Measurements from ENCODE around the gene NANS. TPM values are rescaled to one million over a fixed set of nuclear protein-coding genes. Genes with fewer than 3 reads are reported as not detected.
"Not testable (repeated sequence)": the region's sequence is repeated elsewhere in the genome, so short reads cannot be mapped to it uniquely, and the experiment has no call there.

Gene NANS
- total RNA-seq, 2 experiments from 2014 or later = 30.0 to 31.1 TPM

DNA sequence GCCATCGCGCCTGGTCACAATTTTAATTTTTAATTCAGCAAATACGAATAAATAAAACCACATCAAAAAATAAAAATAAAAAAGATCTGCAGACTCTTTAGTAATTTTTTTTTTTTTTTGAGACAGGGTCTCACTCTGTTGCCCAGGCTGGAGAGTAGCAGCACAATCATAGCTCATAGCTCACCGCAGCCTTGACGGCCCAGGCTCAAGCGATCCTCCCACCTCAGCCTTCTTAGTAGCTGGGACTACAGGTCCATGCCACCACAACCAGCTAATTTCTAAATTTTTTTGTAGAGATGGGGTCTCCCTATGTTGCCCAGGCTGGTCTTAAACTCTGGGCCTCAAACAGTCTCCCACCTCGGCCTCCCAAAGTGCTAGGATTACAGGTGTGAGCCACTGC, 14.2 kb downstream of the NANS start:
- Mint-ChIP-seq H3K4me1 (peaks cover 21% of the 10 kb centered on the region), H3K36me3 (peaks cover 13% of the 10 kb centered on the region), H3K9me3 (no peaks in the 10 kb centered on the region), H3K27me3 (no peaks in the 10 kb centered on the region), H3K27ac (no peak overlapping the region), H3K4me3 (no peak overlapping the region)
- ATAC-seq (ENCODE audit: low read depth) (no peak), DNase-seq (no peak)
- POLR2A ChIA-PET = no interaction called here

DNA sequence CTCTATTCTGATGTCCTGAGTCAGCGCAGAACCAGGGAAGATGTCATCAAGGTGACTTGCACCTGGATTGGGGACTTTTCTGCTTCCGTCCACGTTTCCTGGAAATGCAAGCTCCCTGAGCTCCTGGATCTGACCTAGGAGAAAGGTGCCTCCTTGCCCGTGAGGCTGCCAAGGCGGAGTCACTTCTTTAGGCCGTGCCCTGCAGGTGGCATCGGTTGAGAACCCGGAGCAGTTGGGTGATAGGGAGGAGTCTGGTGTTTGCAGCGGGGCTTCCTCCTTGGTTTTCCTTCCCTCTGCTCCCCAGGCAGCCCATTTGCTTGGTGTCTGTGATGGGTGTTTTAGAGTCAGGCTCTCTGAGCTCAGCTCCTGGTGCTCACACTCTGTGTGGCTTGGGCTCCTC, 15.2 kb downstream of the NANS start:
- Mint-ChIP-seq H3K4me3 (no peak overlapping the region), H3K27me3 (no peaks in the 10 kb centered on the region), H3K9me3 (no peaks in the 10 kb centered on the region), H3K27ac (peak overlapping the region; percentile 56), H3K36me3 (peaks cover 10% of the 10 kb centered on the region), H3K4me1 (peaks cover 26% of the 10 kb centered on the region)
- ATAC-seq (ENCODE audit: low read depth) (no peak), DNase-seq (no peak)
- POLR2A ChIA-PET = no interaction called here

DNA sequence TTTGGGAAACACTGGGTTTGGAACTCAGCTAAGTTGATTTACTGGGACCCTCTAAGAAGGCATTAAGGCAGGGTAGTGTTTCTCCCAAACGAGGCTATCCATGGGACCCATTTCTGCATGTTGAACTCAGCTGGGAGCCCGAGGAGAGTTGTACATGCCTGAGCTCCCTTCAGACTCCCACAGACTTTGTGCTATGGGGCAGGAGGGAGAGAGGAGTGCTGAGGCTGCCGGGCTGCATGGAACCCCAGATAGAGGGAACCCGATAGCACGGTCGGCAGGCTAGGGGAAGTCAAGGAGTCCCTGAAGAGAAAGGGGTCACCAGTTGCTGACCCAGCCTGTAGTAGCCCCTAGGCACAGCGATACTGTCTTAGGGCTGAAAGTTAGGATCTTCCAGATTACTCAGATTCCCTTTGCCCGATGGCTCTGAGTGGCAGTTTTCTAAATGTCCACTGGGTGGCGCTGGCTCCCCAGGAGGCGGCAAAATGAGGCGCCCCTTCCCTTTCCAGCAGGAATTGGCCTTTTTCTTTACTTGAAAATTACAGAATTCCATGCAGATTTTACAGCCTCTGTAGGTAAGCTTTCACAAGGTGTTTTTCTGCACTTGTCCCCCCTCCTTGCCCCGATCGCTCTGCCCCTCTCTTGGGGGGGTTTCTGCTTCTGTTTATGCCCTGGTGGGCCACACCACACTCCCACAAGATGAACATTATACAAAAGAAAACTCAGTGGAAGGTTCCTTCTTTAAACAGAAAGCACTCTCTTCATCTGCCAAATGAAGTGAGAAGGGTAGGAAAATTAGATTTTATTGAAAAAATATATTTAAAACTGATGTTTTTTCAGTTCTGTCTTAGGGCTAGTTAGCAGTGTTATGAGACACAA, 17.8 kb downstream of the NANS start:
- Mint-ChIP-seq H3K27ac (peak overlapping the region; percentile 81), H3K4me3 (peak overlapping the region; percentile 47), H3K27me3 (no peaks in the 10 kb centered on the region), H3K36me3 (peaks cover 14% of the 10 kb centered on the region), H3K9me3 (no peaks in the 10 kb centered on the region), H3K4me1 (peaks cover 26% of the 10 kb centered on the region)
- ATAC-seq (ENCODE audit: low read depth) = peak; percentile 23
- POLR2A ChIA-PET = interaction anchor here (1.5 kb wide), 1 partner anchor 181 kb away, joined by 6 read pairs; the partner anchor contains the start of gene TBC1D2
- DNase-seq = peak; percentile 74

DNA sequence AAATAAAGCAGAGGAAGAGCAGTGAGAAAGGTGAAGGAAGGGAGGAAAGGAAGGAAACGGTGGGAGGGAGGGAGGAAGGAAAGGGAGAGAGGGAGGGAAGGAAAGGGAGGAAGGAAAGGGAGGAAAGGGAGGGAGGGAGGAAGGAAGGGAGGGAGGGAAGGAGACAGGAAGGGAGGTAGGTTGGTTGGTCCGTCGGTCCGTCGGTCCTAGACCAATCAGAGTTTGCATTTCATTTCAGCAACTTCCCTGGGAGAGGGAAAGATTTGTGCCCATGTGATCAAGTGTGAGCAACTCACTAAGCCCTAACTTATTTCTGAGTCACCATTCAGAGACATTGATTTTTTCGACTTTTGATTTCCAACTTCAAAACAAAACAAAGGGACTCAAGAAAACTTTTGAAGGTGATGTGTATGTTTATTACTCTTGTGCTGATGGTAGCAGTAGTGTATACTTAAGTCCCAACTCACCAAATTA, 18.8 kb downstream of the NANS start:
- DNase-seq (no peak), ATAC-seq (ENCODE audit: low read depth) (peak; percentile 53)
- Mint-ChIP-seq H3K4me3 (peak overlapping the region; percentile 47), H3K36me3 (peaks cover 17% of the 10 kb centered on the region), H3K9me3 (no peaks in the 10 kb centered on the region), H3K4me1 (peaks cover 22% of the 10 kb centered on the region), H3K27me3 (no peaks in the 10 kb centered on the region), H3K27ac (peak overlapping the region; percentile 81)
- POLR2A ChIA-PET = interaction anchor here (0.5 to 1.2 kb wide), 3 partner anchors 26 to 185 kb away, joined by 3 to 6 read pairs (median 5); partner anchors contain the start of gene TRIM14

DNA sequence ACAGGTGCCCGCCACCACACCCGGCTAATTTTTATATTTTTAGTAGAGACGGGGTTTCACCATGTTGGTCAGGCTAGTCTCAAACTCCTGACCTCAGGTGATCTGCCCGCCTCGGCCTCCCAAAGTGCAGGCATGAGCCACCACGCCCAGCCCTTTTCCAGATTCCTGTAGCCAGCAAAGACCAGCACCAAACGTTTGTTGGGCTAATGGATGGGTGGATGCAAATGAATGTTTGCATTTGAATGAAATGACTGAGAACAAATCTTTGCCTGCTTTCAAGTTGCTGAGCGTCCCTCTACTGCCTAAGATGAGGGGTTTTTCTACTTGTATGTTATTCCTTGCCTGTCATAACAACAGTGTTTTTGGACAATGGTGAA, 20.0 kb downstream of the NANS start:
- H3K27ac Mint-ChIP-seq = peak overlapping the region; percentile 81
- not testable (repeated sequence) for H3K27me3 Mint-ChIP-seq; H3K4me3 Mint-ChIP-seq; ATAC-seq (ENCODE audit: low read depth); H3K9me3 Mint-ChIP-seq; DNase-seq
- H3K4me1 Mint-ChIP-seq = peaks cover 26% of the 10 kb centered on the region
- H3K36me3 Mint-ChIP-seq = peaks cover 17% of the 10 kb centered on the region
- POLR2A ChIA-PET = interaction anchor here (1.0 to 1.5 kb wide), 4 partner anchors 25 to 179 kb away, joined by 3 to 6 read pairs (median 4); partner anchors contain the start of genes TBC1D2 and TRIM14

DNA sequence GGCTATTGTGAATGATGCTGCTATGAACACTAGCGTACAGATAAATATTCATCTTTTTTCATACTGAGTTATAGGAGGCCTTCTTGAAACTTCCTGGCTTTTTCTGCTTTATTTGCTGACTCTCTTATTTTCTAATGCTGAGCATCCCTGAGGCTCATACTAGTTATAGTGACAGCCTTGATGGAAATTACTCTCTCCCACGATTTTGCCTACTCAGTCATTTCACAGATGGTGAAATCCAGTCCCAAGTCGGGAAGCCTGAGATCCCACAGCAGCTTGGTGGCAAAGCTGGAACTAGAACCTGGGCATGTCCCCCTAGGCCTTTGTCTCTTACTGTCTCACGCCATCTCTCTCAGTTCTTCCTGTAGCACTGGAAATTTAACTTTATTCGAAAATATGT, 22.4 kb downstream of the NANS start:
- no peaks in the 10 kb centered on the region for H3K9me3 Mint-ChIP-seq
- ATAC-seq (ENCODE audit: low read depth) (no peak), DNase-seq (no peak)
- H3K27ac Mint-ChIP-seq = no peak overlapping the region
- H3K4me3 Mint-ChIP-seq = no peak overlapping the region
- peaks cover 26% of the 10 kb centered on the region for H3K36me3 Mint-ChIP-seq
- peaks cover 46% of the 10 kb centered on the region for H3K4me1 Mint-ChIP-seq
- no peaks in the 10 kb centered on the region for H3K27me3 Mint-ChIP-seq
- POLR2A ChIA-PET = interaction anchor here (1.3 to 1.4 kb wide), 2 partner anchors 10 to 30 kb away, joined by 3 to 7 read pairs; no protein-coding TSS in a partner anchor

DNA sequence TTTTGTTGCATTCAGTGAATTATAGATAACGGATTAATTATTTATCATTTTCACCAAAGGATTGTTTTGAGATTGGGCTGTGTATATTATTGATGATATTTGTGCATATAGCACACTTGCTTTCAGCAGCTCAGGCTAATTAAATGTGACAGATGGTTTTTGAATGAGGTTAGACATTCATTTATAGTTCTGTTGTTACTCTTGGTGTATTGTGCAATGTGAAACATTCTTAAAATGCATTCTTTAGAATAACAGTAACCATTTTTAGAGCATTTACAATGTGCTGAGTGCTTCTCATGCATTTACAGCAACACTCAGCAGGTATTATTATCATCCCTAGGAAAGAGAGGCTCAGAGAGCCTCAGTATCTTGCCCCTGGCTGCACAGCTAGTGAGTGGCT, 23.8 kb downstream of the NANS start:
- Mint-ChIP-seq H3K27ac (no peak overlapping the region), H3K27me3 (no peaks in the 10 kb centered on the region), H3K9me3 (no peaks in the 10 kb centered on the region), H3K36me3 (peaks cover 28% of the 10 kb centered on the region), H3K4me3 (no peak overlapping the region), H3K4me1 (peaks cover 38% of the 10 kb centered on the region)
- no peak for DNase-seq
- no peak for ATAC-seq (ENCODE audit: low read depth)
- POLR2A ChIA-PET = interaction anchor here (1.5 kb wide), 1 partner anchor 38 kb away, joined by 4 read pairs; no protein-coding TSS in a partner anchor

DNA sequence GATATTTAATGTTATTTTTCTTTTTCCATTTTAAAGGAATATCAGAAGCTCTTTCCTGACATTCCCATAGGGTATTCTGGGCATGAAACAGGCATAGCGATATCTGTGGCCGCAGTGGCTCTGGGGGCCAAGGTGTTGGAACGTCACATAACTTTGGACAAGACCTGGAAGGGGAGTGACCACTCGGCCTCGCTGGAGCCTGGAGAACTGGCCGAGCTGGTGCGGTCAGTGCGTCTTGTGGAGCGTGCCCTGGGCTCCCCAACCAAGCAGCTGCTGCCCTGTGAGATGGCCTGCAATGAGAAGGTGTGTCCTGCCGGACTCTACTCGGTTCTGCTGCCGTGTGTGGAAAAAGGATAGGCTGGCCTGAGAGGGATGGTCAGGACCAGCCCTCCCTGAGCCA, 24.2 kb downstream of the NANS start:
- peaks cover 33% of the 10 kb centered on the region for H3K4me1 Mint-ChIP-seq
- ATAC-seq (ENCODE audit: low read depth) = no peak
- H3K36me3 Mint-ChIP-seq = peaks cover 28% of the 10 kb centered on the region
- H3K9me3 Mint-ChIP-seq = no peaks in the 10 kb centered on the region
- no peak overlapping the region for H3K4me3 Mint-ChIP-seq
- H3K27me3 Mint-ChIP-seq = no peaks in the 10 kb centered on the region
- POLR2A ChIA-PET = interaction anchor here (1.5 kb wide), 1 partner anchor 37 kb away, joined by 4 read pairs; no protein-coding TSS in a partner anchor
- DNase-seq = no peak
- peak overlapping the region; percentile 78 for H3K27ac Mint-ChIP-seq

DNA sequence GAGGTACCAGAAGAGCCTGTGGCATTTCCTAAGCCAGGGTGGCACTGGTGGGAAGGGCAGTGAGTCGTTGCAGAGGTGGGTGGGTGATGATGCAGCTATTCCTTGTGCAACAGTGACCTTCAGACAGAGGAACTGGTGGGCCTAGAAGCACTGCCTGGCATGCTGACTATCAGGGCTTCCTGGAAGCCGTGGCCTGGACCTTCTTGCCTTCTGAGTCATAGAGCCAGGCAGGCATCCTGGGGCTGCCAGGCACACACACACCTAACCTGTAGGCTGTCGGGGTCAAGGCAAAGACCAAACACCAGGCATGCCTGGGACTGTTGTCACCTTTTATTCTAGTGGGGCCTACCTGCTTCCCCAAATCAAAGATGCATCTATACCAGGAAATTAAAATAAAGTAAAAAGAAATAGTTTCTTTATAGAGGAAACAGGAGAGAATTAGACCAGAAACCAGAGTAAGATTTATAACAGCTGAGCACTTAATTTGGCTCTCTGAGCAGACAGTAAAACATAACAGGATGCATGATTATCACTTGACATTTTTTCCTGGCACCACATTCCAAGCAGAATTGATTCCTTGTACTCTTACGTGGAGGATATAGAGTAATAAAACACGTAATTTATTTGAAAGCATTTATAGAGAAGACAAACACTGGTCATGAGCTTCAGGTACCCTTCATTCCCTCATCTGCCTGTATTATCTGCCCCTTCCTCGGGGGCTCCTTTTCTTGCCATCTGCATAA, 25.1 kb downstream of the NANS start:
- peaks cover 33% of the 10 kb centered on the region for H3K4me1 Mint-ChIP-seq
- no peak for DNase-seq
- H3K36me3 Mint-ChIP-seq = peaks cover 33% of the 10 kb centered on the region
- peak; percentile 85 for ATAC-seq (ENCODE audit: low read depth)
- H3K27me3 Mint-ChIP-seq = no peaks in the 10 kb centered on the region
- POLR2A ChIA-PET = interaction anchor here (0.7 to 1.5 kb wide), 4 partner anchors 20 to 174 kb away, joined by 3 to 4 read pairs (median 3); partner anchors contain the start of gene TBC1D2
- H3K27ac Mint-ChIP-seq = peak overlapping the region; percentile 78
- no peaks in the 10 kb centered on the region for H3K9me3 Mint-ChIP-seq
- H3K4me3 Mint-ChIP-seq = no peak overlapping the region

DNA sequence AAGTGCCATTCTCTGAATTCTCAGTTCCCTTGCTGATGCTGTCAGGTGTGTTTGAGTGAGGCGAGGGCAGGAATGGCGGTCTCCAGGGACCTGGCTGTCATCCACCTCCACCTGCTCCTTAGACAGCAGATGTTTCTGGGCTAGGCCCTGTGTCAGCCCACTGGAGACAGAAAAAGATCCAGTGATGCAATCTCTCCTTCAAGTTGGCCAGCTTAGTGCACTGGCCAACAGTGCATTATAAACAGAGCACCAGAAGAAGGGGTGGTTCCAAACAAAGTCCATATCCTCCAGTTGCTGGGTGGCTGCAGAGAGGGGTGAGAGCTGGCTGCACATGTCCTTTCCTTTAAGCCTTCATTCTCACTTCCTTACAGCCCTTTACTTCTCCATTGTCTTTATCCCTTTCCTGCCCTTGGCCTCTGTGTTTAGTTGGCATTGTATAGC, 26.5 kb downstream of the NANS start:
- Mint-ChIP-seq H3K9me3 (no peaks in the 10 kb centered on the region), H3K4me1 (peaks cover 34% of the 10 kb centered on the region), H3K4me3 (no peak overlapping the region), H3K27me3 (no peaks in the 10 kb centered on the region), H3K27ac (peak overlapping the region; percentile 71), H3K36me3 (peaks cover 32% of the 10 kb centered on the region)
- no peak for ATAC-seq (ENCODE audit: low read depth)
- POLR2A ChIA-PET = interaction anchor here (0.5 to 1.2 kb wide), 2 partner anchors 26 to 41 kb away, joined by 3 to 5 read pairs; no protein-coding TSS in a partner anchor
- no peak for DNase-seq

DNA sequence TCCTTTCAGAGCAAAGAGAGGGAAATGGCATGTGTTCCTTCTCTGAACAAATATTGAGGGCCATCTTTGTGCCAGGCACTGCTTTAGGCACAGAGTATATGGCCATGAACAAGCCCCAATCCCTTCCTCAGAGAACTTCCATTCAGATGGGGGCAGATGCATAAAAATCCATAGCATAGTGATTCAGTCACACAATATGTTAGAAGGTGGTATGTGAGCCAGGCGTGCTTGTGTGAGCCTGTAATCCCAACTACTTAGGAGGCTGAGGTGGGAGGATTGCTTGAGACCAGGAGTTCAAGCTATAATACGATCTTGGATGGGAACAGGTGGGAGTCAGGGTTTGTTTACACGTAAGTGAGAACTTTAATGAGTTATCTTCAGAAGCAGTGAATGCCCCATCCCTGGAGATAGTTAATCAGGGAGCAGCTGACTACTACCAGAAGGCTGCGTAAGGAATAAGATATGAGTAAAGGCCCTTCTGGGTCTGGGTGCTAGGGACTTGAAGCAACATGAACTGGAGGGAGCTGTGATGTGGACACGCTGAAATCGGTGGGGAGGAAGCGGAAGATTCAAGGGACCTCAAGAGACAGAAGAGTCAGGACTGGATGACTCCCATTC, 27.1 kb downstream of the NANS start:
- no peaks in the 10 kb centered on the region for H3K27me3 Mint-ChIP-seq
- peak overlapping the region; percentile 20 for H3K27ac Mint-ChIP-seq
- DNase-seq (no peak), ATAC-seq (ENCODE audit: low read depth) (no peak)
- no peaks in the 10 kb centered on the region for H3K9me3 Mint-ChIP-seq
- H3K4me3 Mint-ChIP-seq = no peak overlapping the region
- H3K4me1 Mint-ChIP-seq = peaks cover 32% of the 10 kb centered on the region
- POLR2A ChIA-PET = interaction anchor here (0.5 to 1.2 kb wide), 2 partner anchors 26 to 40 kb away, joined by 3 to 5 read pairs; no protein-coding TSS in a partner anchor
- H3K36me3 Mint-ChIP-seq = peaks cover 29% of the 10 kb centered on the region

DNA sequence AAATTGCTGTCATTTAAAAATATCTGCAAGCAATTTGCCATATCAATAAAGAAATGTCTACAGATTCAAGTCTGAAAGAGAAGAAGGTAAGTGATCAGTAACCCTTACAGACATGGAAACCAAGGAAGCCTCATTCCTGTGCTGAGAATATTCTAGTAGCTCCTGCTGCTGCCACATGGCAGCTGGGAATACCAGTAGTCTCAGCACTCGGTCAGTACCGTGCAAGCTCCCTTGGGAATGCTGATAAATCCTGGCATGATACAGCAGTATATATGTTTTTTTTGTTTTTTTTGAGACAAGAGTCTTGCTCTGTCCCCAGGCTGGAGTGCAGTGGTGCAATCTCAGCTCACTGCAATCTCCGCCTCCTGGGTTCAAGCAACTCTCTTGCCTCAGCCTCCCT, 27.9 kb downstream of the NANS start:
- H3K27ac Mint-ChIP-seq = no peak overlapping the region
- POLR2A ChIA-PET = interaction anchor here (1.2 kb wide), 1 partner anchor 27 kb away, joined by 3 read pairs; no protein-coding TSS in a partner anchor
- peaks cover 27% of the 10 kb centered on the region for H3K36me3 Mint-ChIP-seq
- ATAC-seq (ENCODE audit: low read depth) (no peak), DNase-seq (no peak)
- peaks cover 33% of the 10 kb centered on the region for H3K4me1 Mint-ChIP-seq
- no peaks in the 10 kb centered on the region for H3K27me3 Mint-ChIP-seq
- no peak overlapping the region for H3K4me3 Mint-ChIP-seq
- no peaks in the 10 kb centered on the region for H3K9me3 Mint-ChIP-seq
